ENCODE measurements around the gene USP31. TPM values are rescaled to one million over a fixed set of nuclear protein-coding genes. Genes with fewer than 3 reads are reported as not detected.

Gene USP31
- polyA plus RNA-seq, 2 of the 4 experiments (the other 2 are of a cell fraction), result 8.3 to 18.0 TPM

- Histone ChIP-seq H3K4me2 (no peak overlapping the region), H3K27ac (no peak overlapping the region), H3K4me1 (no peaks in the 10 kb centered on the region), H3K4me3 (no peak overlapping the region), H3K9me3 (peaks cover 14% of the 10 kb centered on the region; the same call in 1 of the 3 replicates)
- ChIA-PET POLR2A (no interaction called here), CTCF (interaction anchor here (1.0 kb wide), 1 partner anchor 16 kb away, joined by 3 read pairs; no protein-coding TSS in a partner anchor)
- DNase-seq (ENCODE audit: low read depth in 1 of 2, low spot score in 1 of 2) (no peak), FAIRE-seq (no peak), ATAC-seq (no peak; a peak in 1 of 6 replicates)
- TF ChIP-seq GATA3 (IDR thresholded peaks at IDR 0.05; ENCODE audit: borderline replicate concordance) (no peak), USF2 (IDR thresholded peaks at IDR 0.05) (no peak), PHF8 (IDR thresholded peaks at IDR 0.05; ENCODE audit: borderline replicate concordance, low read depth) (no peak), HMGXB4 (CRISPR knock-in tag; IDR thresholded peaks at IDR 0.05; ENCODE audit: borderline replicate concordance) (no peak), ESRRA (IDR thresholded peaks at IDR 0.05; ENCODE audit: borderline replicate concordance, low read length) (no peak), SMC3 (IDR thresholded peaks at IDR 0.05) (no peak), HEYL (CRISPR knock-in tag; IDR thresholded peaks at IDR 0.05) (no peak), NPAS2 (CRISPR knock-in tag; IDR thresholded peaks at IDR 0.05; ENCODE audit: borderline replicate concordance) (no peak), RCOR1 (IDR thresholded peaks at IDR 0.05; ENCODE audit: low read depth, low read length) (no peak), ZC3H11A (IDR thresholded peaks at IDR 0.05) (no peak), RFX5 (IDR thresholded peaks at IDR 0.05) (no peak), E2F6 (IDR thresholded peaks at IDR 0.05; ENCODE audit: borderline replicate concordance, low read depth) (no peak)
- 20% methylated on average over 4 of the region's 4 CpGs for WGBS (ENCODE audit: missing lambda C conversion rate)
These were observed 96.2 kb downstream of the USP31 start for GRCh38 chr16:23052908-23053580.

GRCh38 chr16:23052221-23052620 is 97.0 kb downstream of the USP31 start:
- CTCF ChIA-PET, result interaction anchor here (0.9 to 1.7 kb wide), 2 partner anchors 10 to 154 kb away, joined by 3 to 5 read pairs; no protein-coding TSS in a partner anchor
- TF ChIP-seq EP300 (IDR thresholded peaks at IDR 0.05) (no peak), HOXB13 (CRISPR knock-in tag; IDR thresholded peaks at IDR 0.05; ENCODE audit: low read depth) (no peak), TFCP2L1 (CRISPR knock-in tag; IDR thresholded peaks at IDR 0.05) (no peak), KDM1A (IDR thresholded peaks at IDR 0.05; ENCODE audit: low read depth) (no peak)
- WGBS (ENCODE audit: missing lambda C conversion rate), result 54% methylated on average over 13 of the region's 13 CpGs
- Histone ChIP-seq H3K27ac (no peak overlapping the region), H3K9me3 (peaks cover 11% of the 10 kb centered on the region; the same call in 1 of the 3 replicates), H3K4me1 (no peaks in the 10 kb centered on the region), H3K4me2 (no peak overlapping the region), H3K4me3 (no peak overlapping the region)
- ATAC-seq (no peak), FAIRE-seq (no peak), DNase-seq (ENCODE audit: low read depth in 1 of 2, low spot score in 1 of 2) (no peak)
- POLR2A ChIA-PET, result no interaction called here

GRCh38 chr16:23051587-23051986 is 97.7 kb downstream of the USP31 start:
- Histone ChIP-seq H3K27ac (no peak overlapping the region), H3K4me1 (no peaks in the 10 kb centered on the region), H3K4me2 (no peak overlapping the region), H3K9me3 (peaks cover 5% of the 10 kb centered on the region; the same call in 1 of the 3 replicates), H3K4me3 (no peak overlapping the region)
- POLR2A ChIA-PET, result no interaction called here
- FAIRE-seq (no peak), ATAC-seq (no peak), DNase-seq (ENCODE audit: low read depth in 1 of 2, low spot score in 1 of 2) (no peak)
- WGBS (ENCODE audit: missing lambda C conversion rate), result 22% methylated on average over 8 of the region's 8 CpGs
- TF ChIP-seq TFCP2L1 (CRISPR knock-in tag; IDR thresholded peaks at IDR 0.05), result no peak
- CTCF ChIA-PET, result interaction anchor here (0.6 to 1.7 kb wide), 4 partner anchors 11 to 991 kb away, joined by 3 to 5 read pairs (median 3); no protein-coding TSS in a partner anchor

Data from A549 (cell line).